ENCODE data around the gene C5.
"Not testable (repeated sequence)": the region's sequence is repeated elsewhere in the genome, so short reads cannot be mapped to it uniquely, and the experiment has no call there.

C5 gene

GRCh38 chr9:121048175-121048574, 1.9 kb downstream of the C5 start:
- no peak for DNase-seq (ENCODE audit: low spot score)

GRCh38 chr9:121038804-121039203, 11.3 kb downstream of the C5 start:
- DNase-seq (ENCODE audit: low spot score) = no peak

GRCh38 chr9:121038362-121038761, 11.7 kb downstream of the C5 start:
- DNase-seq (ENCODE audit: low spot score) = no peak

- not testable (repeated sequence) for DNase-seq (ENCODE audit: low spot score)
Measured at GRCh38 chr9:121035717-121036116, 14.4 kb downstream of the C5 start.

GRCh38 chr9:121034529-121034928, 15.5 kb downstream of the C5 start:
- no peak for DNase-seq (ENCODE audit: low spot score)

GRCh38 chr9:121029469-121029868, 20.6 kb downstream of the C5 start:
- no peak for DNase-seq (ENCODE audit: low spot score)

- DNase-seq (ENCODE audit: low spot score) = not testable (repeated sequence)
Measured at GRCh38 chr9:121028285-121028684, 21.8 kb downstream of the C5 start.

GRCh38 chr9:121026768-121027167, 23.3 kb downstream of the C5 start:
- no peak for DNase-seq (ENCODE audit: low spot score)

- DNase-seq (ENCODE audit: low spot score) = no peak
Measured at GRCh38 chr9:121026260-121026691, 23.8 kb downstream of the C5 start.

GRCh38 chr9:121024237-121024636, 25.8 kb downstream of the C5 start:
- no peak for DNase-seq (ENCODE audit: low spot score)

GRCh38 chr9:121023064-121023463, 27.0 kb downstream of the C5 start:
- DNase-seq (ENCODE audit: low spot score) = no peak

- peak; percentile 23 for DNase-seq (ENCODE audit: low spot score)
Measured at GRCh38 chr9:121021301-121021700, 28.8 kb downstream of the C5 start.

- DNase-seq (ENCODE audit: low spot score) = no peak
Measured at GRCh38 chr9:121019273-121019672, 30.8 kb downstream of the C5 start.

GRCh38 chr9:121013911-121014310, 36.2 kb downstream of the C5 start:
- DNase-seq (ENCODE audit: low spot score) = no peak

GRCh38 chr9:121009650-121010049, 40.4 kb downstream of the C5 start:
- no peak for DNase-seq (ENCODE audit: low spot score)

- no peak for DNase-seq (ENCODE audit: low spot score)
Measured at GRCh38 chr9:120999317-120999716, 50.8 kb downstream of the C5 start.

- no peak for DNase-seq (ENCODE audit: low spot score)
Measured at GRCh38 chr9:120998111-120998510, 52.0 kb downstream of the C5 start.

GRCh38 chr9:120997502-120997901, 52.6 kb downstream of the C5 start:
- DNase-seq (ENCODE audit: low spot score) = no peak

GRCh38 chr9:120996409-120996808, 53.7 kb downstream of the C5 start:
- no peak for DNase-seq (ENCODE audit: low spot score)

GRCh38 chr9:120989065-120989464, 61.0 kb downstream of the C5 start:
- no peak for DNase-seq (ENCODE audit: low spot score)

GRCh38 chr9:120985819-120986222, 64.3 kb downstream of the C5 start:
- peak; percentile 67 for DNase-seq (ENCODE audit: low spot score)

GRCh38 chr9:120983259-120983837, 66.7 kb downstream of the C5 start:
- DNase-seq (ENCODE audit: low spot score) = no peak

- DNase-seq (ENCODE audit: low spot score) = no peak
Measured at GRCh38 chr9:120982836-120983235, 67.2 kb downstream of the C5 start.

- DNase-seq (ENCODE audit: low spot score) = no peak
Measured at GRCh38 chr9:120980951-120981350, 69.1 kb downstream of the C5 start.

- DNase-seq (ENCODE audit: low spot score) = no peak
Measured at GRCh38 chr9:120979797-120980196, 70.3 kb downstream of the C5 start.
